Measurements from ENCODE around the gene TPM2.

DNA sequence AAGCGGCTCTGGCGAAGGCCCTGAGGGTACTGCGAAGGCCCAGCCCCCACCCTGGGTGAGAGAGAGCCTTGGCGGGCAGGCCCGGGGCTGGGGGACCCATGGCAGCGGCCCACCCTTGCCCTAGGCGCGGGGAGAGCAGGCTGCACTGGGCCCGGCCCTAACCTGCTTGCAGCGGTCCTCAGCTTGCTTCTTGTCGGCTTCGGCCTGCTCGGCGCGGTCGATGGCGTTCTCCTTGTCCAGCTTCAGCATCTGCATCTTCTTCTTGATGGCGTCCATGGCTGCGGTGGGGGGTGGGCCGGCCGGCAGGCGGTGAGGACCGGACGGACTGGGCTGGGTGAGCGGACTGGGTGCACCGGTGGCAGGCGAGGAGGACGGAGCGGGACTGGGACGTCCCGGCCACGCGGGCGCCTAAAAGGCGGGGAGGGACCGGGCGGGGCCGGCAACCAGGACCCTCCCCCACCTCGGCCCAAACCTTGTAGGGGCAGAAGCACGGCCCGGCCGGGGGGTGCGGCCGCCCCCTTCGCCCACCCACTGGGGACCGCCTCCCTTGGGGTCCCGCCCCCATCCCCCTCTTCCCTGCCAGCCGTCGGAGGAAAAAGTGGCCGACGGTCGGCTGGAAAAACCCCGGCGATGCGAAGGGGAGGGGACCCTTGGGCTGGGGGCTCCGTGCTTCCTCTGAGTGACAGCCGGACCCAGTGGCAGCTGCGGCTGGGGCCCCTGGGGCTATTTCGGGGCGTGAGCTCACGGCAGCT is at the start of gene TPM2:
- no peak for TF ChIP-seq SP1 (IDR thresholded peaks at IDR 0.05)
- TF ChIP-seq NFRKB (IDR thresholded peaks at IDR 0.05): no peak
